PC-9 (cell line): ENCODE measurements around the gene BMF. TPM values are rescaled to one million over a fixed set of nuclear protein-coding genes. Genes with fewer than 3 reads are reported as not detected.
"Not testable (repeated sequence)": the region's sequence is repeated elsewhere in the genome, so short reads cannot be mapped to it uniquely, and the experiment has no call there.

ENCODE experiments used
- BruUV-seq: library from RNA; stranded (reverse); fragments of 400-500 nt; replicated peaks from 2 replicates; lab custom pipeline; 2021; lab: Mats Ljungman, UMichigan
- CTCF ChIA-PET: fragments of 300-600 bp; sonication (Branson Sonifier 250); formaldehyde crosslinking; loops from one replicate; lab custom pipeline; 2022; ENCODE audit warnings: antibody characterized with exemption; lab: Charles Lee
- POLR2A ChIA-PET: fragments of 300-600 bp; sonication (Branson Sonifier 250); formaldehyde crosslinking; loops from one replicate; lab custom pipeline; 2022; ENCODE audit warnings: antibody characterized with exemption; ENCODE audit not compliant: unreplicated experiment; lab: Charles Lee
- DNase-seq, 2 experiments: peaks; one replicate each; pipeline versions ENCODE4 v3.0.0 to v3.0.0-alpha.2; 2015 to 2022; ENCODE audit warnings: mixed read lengths in 1 of 2
- H2AFZ ChIP-seq: fragments of 200-600 bp; sonication (generic); 2 replicates; pipeline ENCODE4 v1.8.1; 2017; ENCODE audit warnings: antibody characterized with exemption
- H3F3A ChIP-seq: fragments of 200-600 bp; sonication (generic); 2 replicates; pipeline ENCODE4 v1.8.1; 2017; ENCODE audit warnings: antibody characterized with exemption, mild to moderate bottlenecking, low read depth; ENCODE audit not compliant: insufficient read depth
- H3K27ac ChIP-seq: fragments of 200-600 bp; sonication (generic); 2 replicates; pipeline ENCODE4 v1.6.1; 2016; ENCODE audit warnings: mixed run types
- H3K27me3 ChIP-seq: fragments of 200-600 bp; sonication (generic); 2 replicates; pipeline ENCODE4 v1.6.1; 2016; ENCODE audit warnings: low read depth, mixed run types; ENCODE audit not compliant: insufficient read depth
- H3K36me3 ChIP-seq: fragments of 200-600 bp; sonication (generic); 2 replicates; pipeline ENCODE4 v1.6.1; 2016; ENCODE audit warnings: low read depth, mixed run types
- H3K4me1 ChIP-seq: fragments of 200-600 bp; sonication (generic); replicated peaks from 2 replicates; pipeline ENCODE4 v1.6.1; 2016; ENCODE audit warnings: mixed run types; ENCODE audit not compliant: insufficient read depth
- H3K4me2 ChIP-seq: fragments of 200-600 bp; sonication (generic); 2 replicates; pipeline ENCODE4 v1.6.1; 2017; ENCODE audit warnings: mixed run types
- H3K4me3 ChIP-seq: fragments of 200-600 bp; sonication (generic); 2 replicates; pipeline ENCODE4 v1.6.1; 2016; ENCODE audit warnings: mixed run types
- H3K79me2 ChIP-seq: fragments of 200-600 bp; sonication (generic); 2 replicates; pipeline ENCODE4 v1.6.1; 2017; ENCODE audit warnings: low read depth, mixed run types
- H3K9me2 ChIP-seq: fragments of 200-600 bp; sonication (generic); 2 replicates; pipeline ENCODE4 v1.8.1; 2017; ENCODE audit warnings: mild to moderate bottlenecking; ENCODE audit not compliant: insufficient read depth
- H3K9me3 ChIP-seq: fragments of 200-600 bp; sonication (generic); 2 replicates; pipeline ENCODE4 v1.8.1; 2016; ENCODE audit warnings: low read depth; ENCODE audit not compliant: insufficient read depth
- H4K20me1 ChIP-seq: fragments of 200-600 bp; sonication (generic); 2 replicates; pipeline ENCODE4 v1.8.1; 2017; ENCODE audit not compliant: insufficient read depth
- CTCF ChIP-seq: fragments of 200-600 bp; sonication (generic); conservative IDR thresholded peaks from 2 replicates; pipeline ENCODE4 v1.6.1; 2017; ENCODE audit warnings: mixed run types, antibody characterized with exemption, mild to moderate bottlenecking, moderate library complexity
- EZH2 ChIP-seq: fragments of 200-600 bp; sonication (generic); IDR thresholded peaks from 2 replicates; pipeline ENCODE4 v1.8.0; 2017; ENCODE audit warnings: antibody characterized with exemption, low read depth
- intact Hi-C: fragments of 100-400 bp; cut with micrococcal nuclease; formaldehyde crosslinking; loops from one replicate; pipeline ENCODE4 v1.10.0; 2022; ENCODE audit not compliant: unreplicated experiment
- total RNA-seq: library from RNA; stranded (reverse); gene quantifications from 2 replicates; pipeline ENCODE4 v1.2.3, GENCODE V29; 2021

BMF gene
- total RNA-seq, 1 experiment from 2014 or later = 11.0 TPM

DNA sequence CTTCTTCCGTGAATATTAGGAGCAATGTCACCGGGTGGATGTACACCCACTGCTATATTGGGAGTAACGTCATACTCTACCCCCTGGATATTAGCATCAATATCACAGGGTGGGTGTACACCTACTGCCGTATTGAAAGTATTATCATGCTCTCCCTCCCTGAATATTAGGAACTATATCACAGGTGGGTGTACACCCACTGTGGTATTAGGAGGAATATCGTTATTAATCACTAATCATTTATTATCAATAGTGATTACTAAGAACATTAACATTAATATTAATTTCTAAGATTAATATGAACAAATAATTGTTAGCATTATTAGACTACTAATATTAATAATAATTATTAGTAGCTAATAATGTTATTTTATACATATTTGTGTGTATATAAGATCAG lies 21.4 kb upstream of the BMF start:
- TF ChIP-seq CTCF (no peak), EZH2 (no peak)
- H3K9me3 ChIP-seq = no peaks in the 10 kb centered on the region
- H3F3A ChIP-seq = no peaks in the 10 kb centered on the region
- no peak overlapping the region for H3K27ac ChIP-seq
- H3K36me3 ChIP-seq = no peaks in the 10 kb centered on the region
- H3K9me2 ChIP-seq = no peaks in the 10 kb centered on the region
- no peaks in the 10 kb centered on the region for H4K20me1 ChIP-seq
- ChIA-PET CTCF (no interaction called here), POLR2A (interaction anchor here (0.7 kb wide), 1 partner anchor 14 kb away, joined by 3 read pairs; no protein-coding TSS in a partner anchor)
- peaks cover 6% of the 10 kb centered on the region for H3K4me1 ChIP-seq
- DNase-seq = no peak
- H3K27me3 ChIP-seq = no peaks in the 10 kb centered on the region
- H2AFZ ChIP-seq = no peak overlapping the region
- H3K4me3 ChIP-seq = no peak overlapping the region
- BruUV-seq = no TSS peak
- H3K79me2 ChIP-seq = no peaks in the 10 kb centered on the region
- intact Hi-C loops = no loop called here
- no peak overlapping the region for H3K4me2 ChIP-seq

- H3K9me3 ChIP-seq = no peaks in the 10 kb centered on the region
- no peaks in the 10 kb centered on the region for H3K36me3 ChIP-seq
- BruUV-seq = no TSS peak
- CTCF ChIA-PET = interaction anchor here (0.6 kb wide), 1 partner anchor 153 kb away, joined by 5 read pairs; no protein-coding TSS in a partner anchor
- no peak overlapping the region for H3K4me3 ChIP-seq
- intact Hi-C loops = no loop called here
- no peaks in the 10 kb centered on the region for H3K27me3 ChIP-seq
- H3K4me2 ChIP-seq = no peak overlapping the region
- H3K4me1 ChIP-seq = peaks cover 16% of the 10 kb centered on the region
- H3K27ac ChIP-seq = no peak overlapping the region
- POLR2A ChIA-PET = no interaction called here
- H4K20me1 ChIP-seq = no peaks in the 10 kb centered on the region
- H3K9me2 ChIP-seq = no peaks in the 10 kb centered on the region
- no peak for TF ChIP-seq EZH2
- no peak for TF ChIP-seq CTCF
- no peaks in the 10 kb centered on the region for H3K79me2 ChIP-seq
- no peak overlapping the region for H2AFZ ChIP-seq
- no peaks in the 10 kb centered on the region for H3F3A ChIP-seq
- DNase-seq = no peak
Observed at GRCh38 chr15:40128766-40129660, 20.3 kb upstream of the BMF start.

DNA sequence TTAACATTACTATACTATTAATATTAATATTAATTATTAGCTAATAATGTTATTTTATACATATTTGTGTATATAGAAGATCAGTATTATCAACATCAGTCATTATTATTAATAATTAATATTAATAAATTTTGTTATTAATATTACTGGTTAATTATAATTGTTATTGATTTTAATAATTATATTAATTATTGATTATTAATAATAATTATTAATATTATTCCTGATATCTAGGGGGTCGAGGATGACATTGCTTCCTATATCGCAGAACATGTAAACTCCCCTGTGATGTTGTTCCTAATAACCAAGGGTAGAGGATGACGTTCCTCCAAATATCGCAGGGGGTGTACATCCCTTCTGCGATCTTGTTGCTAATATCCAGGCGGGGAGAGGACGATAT lies 17.3 kb upstream of the BMF start:
- Histone ChIP-seq H2AFZ (no peak overlapping the region), H3K79me2 (no peaks in the 10 kb centered on the region), H3K9me2 (no peaks in the 10 kb centered on the region), H3F3A (no peaks in the 10 kb centered on the region), H3K27me3 (no peaks in the 10 kb centered on the region), H3K4me2 (no peak overlapping the region), H3K9me3 (no peaks in the 10 kb centered on the region), H3K4me3 (no peak overlapping the region), H4K20me1 (no peaks in the 10 kb centered on the region), H3K4me1 (peaks cover 16% of the 10 kb centered on the region), H3K27ac (no peak overlapping the region), H3K36me3 (no peaks in the 10 kb centered on the region)
- POLR2A ChIA-PET = no interaction called here
- CTCF ChIA-PET = no interaction called here
- no peak for DNase-seq
- no TSS peak for BruUV-seq
- intact Hi-C loops = no loop called here
- TF ChIP-seq EZH2 (no peak), CTCF (no peak)

DNA sequence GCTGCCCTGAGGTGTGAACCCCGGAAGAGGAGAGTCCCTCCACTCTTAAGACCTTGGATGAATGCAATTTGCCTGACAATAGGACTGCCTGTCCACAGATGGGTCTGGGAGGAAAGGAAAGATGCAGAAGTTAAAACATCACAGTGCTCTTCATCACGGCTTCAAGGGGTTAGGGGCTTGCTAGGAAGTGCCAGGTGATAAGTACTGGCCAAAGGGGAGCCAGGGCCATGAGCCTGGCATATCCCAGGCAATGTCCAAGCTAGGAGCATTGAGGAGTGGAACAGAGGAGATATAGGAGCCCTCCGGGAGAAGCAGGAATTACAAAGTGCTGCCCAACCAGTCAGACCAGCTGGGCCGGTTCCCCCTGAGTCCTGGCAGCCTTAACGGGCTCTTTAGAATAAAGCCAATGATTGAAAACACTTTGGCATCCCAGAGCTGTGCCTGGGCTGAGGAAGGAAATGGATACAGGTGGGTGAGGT lies 16.2 kb upstream of the BMF start:
- intact Hi-C loops, CTCF ChIA-PET, H3K27ac ChIP-seq, H3K4me3 ChIP-seq, POLR2A ChIA-PET, H4K20me1 ChIP-seq, BruUV-seq, H3K79me2 ChIP-seq, H3K36me3 ChIP-seq, H3K9me3 ChIP-seq, H3K27me3 ChIP-seq, H3K9me2 ChIP-seq, H2AFZ ChIP-seq, H3F3A ChIP-seq: not testable (repeated sequence)
- Histone ChIP-seq H3K4me2 (peak overlapping the region; percentile 55), H3K4me1 (peaks cover 16% of the 10 kb centered on the region)
- peak; percentile 48 to 63 for DNase-seq

- H3K4me3 ChIP-seq, DNase-seq, H3F3A ChIP-seq, H3K27ac ChIP-seq, H3K79me2 ChIP-seq, H2AFZ ChIP-seq, intact Hi-C loops, POLR2A ChIA-PET, H3K36me3 ChIP-seq, H3K9me2 ChIP-seq, H4K20me1 ChIP-seq, H3K27me3 ChIP-seq, BruUV-seq, H3K9me3 ChIP-seq: not testable (repeated sequence)
- CTCF ChIA-PET = interaction anchor here (0.6 kb wide), 1 partner anchor 93 kb away, joined by 3 read pairs; no protein-coding TSS in a partner anchor
- Histone ChIP-seq H3K4me2 (peak overlapping the region; percentile 55), H3K4me1 (peaks cover 16% of the 10 kb centered on the region)
Observed at GRCh38 chr15:40124333-40124732, 15.7 kb upstream of the BMF start.
